Vagina (tissue), 2 donors: ENCODE results near the gene CASP2. TPM values are rescaled to one million over a fixed set of nuclear protein-coding genes. Genes with fewer than 3 reads are reported as not detected.
"Not testable (repeated sequence)": the region's sequence is repeated elsewhere in the genome, so short reads cannot be mapped to it uniquely, and the experiment has no call there.

Experiments used
- DNase-seq, 2 donors: peaks; one replicate each; pipeline ENCODE4 v3.0.0-alpha.2; 2017; ENCODE audit errors: extremely low spot score in 2 of 2
- H3K27ac ChIP-seq: fragments of 200-600 bp; sonication (generic); one replicate; pipeline ENCODE4 v1.5.1; 2019
- H3K27me3 ChIP-seq: fragments of 200-600 bp; sonication (generic); one replicate; pipeline ENCODE4 v1.5.1; 2019
- H3K36me3 ChIP-seq, 2 donors: fragments of 200-600 bp; sonication (generic); one replicate each; pipeline ENCODE4 v1.5.1; 2017 to 2019
- H3K4me1 ChIP-seq: fragments of 200-600 bp; sonication (generic); one replicate; pipeline ENCODE4 v1.5.1; 2019
- H3K4me3 ChIP-seq, 2 donors: fragments of 200-600 bp; sonication (generic); 1 replicate in 1 of 2; 2 replicates in 1 of 2; pipeline ENCODE4 v1.5.1; 2016 to 2019
- H3K9me3 ChIP-seq: fragments of 200-600 bp; sonication (generic); one replicate; pipeline ENCODE4 v1.5.1; 2019
- CTCF ChIP-seq, 3 experiments: fragments of 450-650 bp in 2 of 3; fragments of 200-600 bp in 1 of 3; sonication (generic) in 1 of 3; IDR thresholded peaks; one replicate each; pipeline ENCODE4 v1.5.1; 2017 to 2019; ENCODE audit warnings: antibody characterized with exemption in 3 of 3, mild to moderate bottlenecking in 2 of 3, moderate library complexity in 2 of 3
- POLR2A ChIP-seq, 2 donors: fragments of 450-650 bp; IDR thresholded peaks; one replicate each; pipeline ENCODE4 v1.6.1; 2017; ENCODE audit warnings: antibody characterized with exemption in 2 of 2, mild to moderate bottlenecking in 2 of 2, moderate library complexity in 2 of 2
- POLR2AphosphoS5 ChIP-seq, 2 donors: sonication (generic); formaldehyde crosslinking; IDR thresholded peaks; one replicate each; pipeline ENCODE4 v1.9.0; 2017; ENCODE audit warnings: antibody characterized with exemption in 2 of 2, mild to moderate bottlenecking in 2 of 2, low read depth in 1 of 2; ENCODE audit not compliant: insufficient read depth in 1 of 2
- intact Hi-C: fragments of 100-400 bp; cut with DNase I; formaldehyde crosslinking; loops from one replicate; pipeline ENCODE4 v1.15.1; 2023
- total RNA-seq: library from RNA; depleted of rRNA; stranded (reverse); fragments of >200 nt; gene quantifications from one replicate; pipeline ENCODE4 v1.2.3, GENCODE V29; 2016

Gene CASP2
- total RNA-seq, 1 donor from 2014 or later = 24.8 TPM

GRCh38 chr7:143263266-143264195 lies 24.6 kb upstream of the CASP2 start, which contains the start of gene GSTK1:
GSTK1 (plus strand) TSS chr7:143263441; CDS start chr7:143263514, 73 bp downstream.
- intact Hi-C loops = no loop called here
- TF ChIP-seq CTCF (IDR thresholded peaks at IDR 0.05) (no peak), POLR2A (IDR thresholded peaks at IDR 0.05) (peak in 1 of 2 donors; percentile 69), POLR2AphosphoS5 (IDR thresholded peaks at IDR 0.05; ENCODE audit: insufficient read depth in 1 of 2, low read depth in 1 of 2) (peak; percentile 65 to 94)
- Histone ChIP-seq H3K27ac (peak within 1 kb of the TSS; percentile 81), H3K4me3 (peak within 1 kb of the TSS; percentile 78 to 82), H3K4me1 (peaks cover 22% of the 10 kb centered on the region), H3K36me3 (peaks cover 0 to 21% of the 10 kb centered on the region in 2 donors), H3K9me3 (no peaks in the 10 kb centered on the region), H3K27me3 (no peaks in the 10 kb centered on the region)
- DNase-seq = no peak

GRCh38 chr7:143264196-143264568 lies 24.0 kb upstream of the CASP2 start:
- peaks cover 22% of the 10 kb centered on the region for H3K4me1 ChIP-seq
- peak overlapping the region; percentile 81 for H3K27ac ChIP-seq
- DNase-seq, H3K27me3 ChIP-seq, intact Hi-C loops, H3K9me3 ChIP-seq: not testable (repeated sequence)
- H3K36me3 ChIP-seq = peaks cover 0 to 26% of the 10 kb centered on the region in 2 donors
- H3K4me3 ChIP-seq = peak overlapping the region; percentile 78 to 82

- peaks cover 0 to 32% of the 10 kb centered on the region in 2 donors for H3K36me3 ChIP-seq
- no peak for DNase-seq
- intact Hi-C loops = no loop called here
- H3K9me3 ChIP-seq = no peaks in the 10 kb centered on the region
- H3K4me1 ChIP-seq = peaks cover 22% of the 10 kb centered on the region
- no peak for TF ChIP-seq POLR2A (IDR thresholded peaks at IDR 0.05)
- no peak for TF ChIP-seq POLR2AphosphoS5 (IDR thresholded peaks at IDR 0.05; ENCODE audit: insufficient read depth in 1 of 2, low read depth in 1 of 2)
- TF ChIP-seq CTCF (IDR thresholded peaks at IDR 0.05) = no peak
- H3K27me3 ChIP-seq = no peaks in the 10 kb centered on the region
- H3K4me3 ChIP-seq = peak overlapping the region in 1 of 2 donors; percentile 78
- H3K27ac ChIP-seq = no peak overlapping the region
These were observed 23.0 kb upstream of the CASP2 start for GRCh38 chr7:143265017-143265693.

GRCh38 chr7:143269251-143269650 lies 18.9 kb upstream of the CASP2 start:
- Histone ChIP-seq H3K36me3 (peaks cover 0 to 32% of the 10 kb centered on the region in 2 donors), H3K4me1 (peaks cover 12% of the 10 kb centered on the region), H3K9me3 (no peaks in the 10 kb centered on the region), H3K27me3 (no peaks in the 10 kb centered on the region), H3K4me3 (no peak overlapping the region), H3K27ac (no peak overlapping the region)
- TF ChIP-seq POLR2A (IDR thresholded peaks at IDR 0.05) (no peak), CTCF (IDR thresholded peaks at IDR 0.05) (no peak), POLR2AphosphoS5 (IDR thresholded peaks at IDR 0.05; ENCODE audit: insufficient read depth in 1 of 2, low read depth in 1 of 2) (no peak)
- DNase-seq = no peak
- intact Hi-C loops = no loop called here

GRCh38 chr7:143271240-143271639 lies 16.9 kb upstream of the CASP2 start:
- no peak for DNase-seq
- Histone ChIP-seq H3K4me3 (no peak overlapping the region), H3K36me3 (peaks cover 0 to 30% of the 10 kb centered on the region in 2 donors), H3K4me1 (no peaks in the 10 kb centered on the region), H3K9me3 (no peaks in the 10 kb centered on the region), H3K27me3 (no peaks in the 10 kb centered on the region), H3K27ac (no peak overlapping the region)
- intact Hi-C loops = no loop called here
- TF ChIP-seq CTCF (IDR thresholded peaks at IDR 0.05) (no peak), POLR2AphosphoS5 (IDR thresholded peaks at IDR 0.05; ENCODE audit: insufficient read depth in 1 of 2, low read depth in 1 of 2) (no peak), POLR2A (IDR thresholded peaks at IDR 0.05) (no peak)
